Psoas muscle (tissue), 8 donors: ENCODE measurements around the gene ACACA. TPM values are rescaled to one million over a fixed set of nuclear protein-coding genes. Genes with fewer than 3 reads are reported as not detected.

Source experiments
- ATAC-seq, 4 donors: fragments of 200-7000 bp; cut with Tn5 transposase; one replicate each; pipeline ENCODE4 v1.9.1; 2020; ENCODE audit warnings: moderate library complexity in 3 of 4, mild to moderate bottlenecking in 2 of 4
- DNase-seq, 2 donors: peaks; one replicate each; pipeline ENCODE4 v3.0.0-alpha.2; 2020
- H3K27ac ChIP-seq: fragments of 200-600 bp; one replicate; pipeline ENCODE4 v1.8.0; 2022
- H3K27me3 ChIP-seq, 3 donors: fragments of 200-600 bp in 1 of 3; one replicate each; pipeline versions ENCODE4 v1.6.1 to v1.8.0; 2013 to 2022; ENCODE audit warnings: low read length in 2 of 3, mild to moderate bottlenecking in 2 of 3, moderate library complexity in 1 of 3; ENCODE audit not compliant: insufficient read depth in 3 of 3
- H3K36me3 ChIP-seq, 2 donors: fragments of 200-600 bp in 1 of 2; one replicate each; pipeline versions ENCODE4 v1.6.1 to v1.8.0; 2013 to 2022; ENCODE audit warnings: low read depth in 1 of 2, mild to moderate bottlenecking in 1 of 2, moderate library complexity in 1 of 2; ENCODE audit not compliant: insufficient read depth in 1 of 2
- H3K4me1 ChIP-seq: fragments of 200-600 bp; one replicate; pipeline ENCODE4 v1.8.0; 2022
- H3K4me3 ChIP-seq: fragments of 200-600 bp; one replicate; pipeline ENCODE4 v1.8.0; 2022; ENCODE audit warnings: mild to moderate bottlenecking
- H3K9me3 ChIP-seq: fragments of 200-600 bp; one replicate; pipeline ENCODE4 v1.8.0; 2022
- WGBS, 3 donors: extraction: QIAGEN DNeasy Blood & Tissue Kit; methylation state at CpG; one replicate each; pipeline versions ENCODE4 v1.1.6 to v1.1.7; 2013; 5-methylcytosine and 5-hydroxymethylcytosine counted together
- intact Hi-C, 2 donors: fragments of 100-400 bp; cut with DNase I; formaldehyde crosslinking; loops; one replicate each; pipeline versions ENCODE4 v1.11.0 to v1.14.2; 2022
- polyA plus RNA-seq, 3 donors: library from polyadenylated mRNA; stranded (reverse); fragments of 200-250 nt; gene quantifications; one replicate each; pipeline ENCODE4 v1.2.3, GENCODE V29; 2013
- total RNA-seq, 4 donors: library from RNA; stranded (reverse); fragmentation: NEBNext Ultra II Directional in 2 of 4; extraction: Animal tissue kit (Norgen Biotek cat#: 25700) in 2 of 4; gene quantifications; one replicate each; pipeline versions ENCODE4 v1.2.1 to v1.2.4, GENCODE V29; 2021 to 2023
- TF ChIP-seq, protein P1 (sequence below): fragments of 200-600 bp; IDR thresholded peaks from one replicate; pipeline ENCODE4 v1.8.0; 2022; ENCODE audit warnings: antibody characterized with exemption
- donor health status: healthy with polysubstance abuse.
- donor health status: DM: no; HTN: no; CAD: no; lungs with moderate emphysema.
- donor health status: Bipolar disorder and iron deficiency.
- donor health status: healthy.
- donor health status: DM: yes; HTN: yes; CAD: no.
- donor health status: DM: no; HTN: no; CAD: no.
- donor health status: DM: no; HTN: no; CAD: no.
- donor health status: DM: yes; HTN: yes; CAD: no.

ACACA gene
- total and polyA plus RNA-seq, 7 donors = 7.2 to 42.6 (median 21.5) TPM

GRCh38 chr17:37190493-37190892, 216.1 kb downstream of the ACACA start:
- Histone ChIP-seq H3K4me1 (no peaks in the 10 kb centered on the region), H3K27me3 (no peaks in the 10 kb centered on the region), H3K27ac (no peak overlapping the region), H3K4me3 (no peak overlapping the region), H3K9me3 (no peaks in the 10 kb centered on the region), H3K36me3 (peaks cover 19 to 87% of the 10 kb centered on the region in 2 donors)
- TF ChIP-seq, protein P1, sequence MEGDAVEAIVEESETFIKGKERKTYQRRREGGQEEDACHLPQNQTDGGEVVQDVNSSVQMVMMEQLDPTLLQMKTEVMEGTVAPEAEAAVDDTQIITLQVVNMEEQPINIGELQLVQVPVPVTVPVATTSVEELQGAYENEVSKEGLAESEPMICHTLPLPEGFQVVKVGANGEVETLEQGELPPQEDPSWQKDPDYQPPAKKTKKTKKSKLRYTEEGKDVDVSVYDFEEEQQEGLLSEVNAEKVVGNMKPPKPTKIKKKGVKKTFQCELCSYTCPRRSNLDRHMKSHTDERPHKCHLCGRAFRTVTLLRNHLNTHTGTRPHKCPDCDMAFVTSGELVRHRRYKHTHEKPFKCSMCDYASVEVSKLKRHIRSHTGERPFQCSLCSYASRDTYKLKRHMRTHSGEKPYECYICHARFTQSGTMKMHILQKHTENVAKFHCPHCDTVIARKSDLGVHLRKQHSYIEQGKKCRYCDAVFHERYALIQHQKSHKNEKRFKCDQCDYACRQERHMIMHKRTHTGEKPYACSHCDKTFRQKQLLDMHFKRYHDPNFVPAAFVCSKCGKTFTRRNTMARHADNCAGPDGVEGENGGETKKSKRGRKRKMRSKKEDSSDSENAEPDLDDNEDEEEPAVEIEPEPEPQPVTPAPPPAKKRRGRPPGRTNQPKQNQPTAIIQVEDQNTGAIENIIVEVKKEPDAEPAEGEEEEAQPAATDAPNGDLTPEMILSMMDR = no peak
- ATAC-seq = no peak
- intact Hi-C loops = no loop called here
- no peak for DNase-seq

- no peaks in the 10 kb centered on the region for H3K4me1 ChIP-seq
- no peaks in the 10 kb centered on the region for H3K27me3 ChIP-seq
- intact Hi-C loops = no loop called here
- peaks cover 15 to 88% of the 10 kb centered on the region in 2 donors for H3K36me3 ChIP-seq
- no peak overlapping the region for H3K27ac ChIP-seq
- DNase-seq = no peak
- H3K4me3 ChIP-seq = no peak overlapping the region
- 92 to 95% (median 93%) methylated on average over 11 of the region's 11 CpGs for WGBS, 3 donors
- no peak for ATAC-seq
- H3K9me3 ChIP-seq = no peaks in the 10 kb centered on the region
- TF ChIP-seq, protein P1 = no peak
Measured at GRCh38 chr17:37188157-37188556, 218.5 kb downstream of the ACACA start.

DNA sequence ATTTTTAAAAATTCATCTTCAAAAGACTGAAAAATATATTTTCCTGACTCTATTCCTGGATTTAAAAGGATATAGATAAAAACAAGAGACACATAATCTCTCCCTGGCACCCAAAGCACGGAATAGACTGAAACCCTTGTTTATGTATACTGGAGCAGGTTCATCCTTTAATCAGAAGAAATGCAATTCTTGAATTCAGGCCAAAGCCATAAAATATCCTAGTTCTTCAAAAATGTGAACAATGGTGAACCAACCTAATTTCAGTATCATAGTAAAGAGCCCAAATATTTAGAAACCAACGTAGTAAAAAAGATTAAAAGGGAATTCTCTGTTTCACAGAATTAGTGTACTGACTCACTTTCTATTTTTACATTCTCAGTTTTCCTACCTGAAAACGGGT, 219.4 kb downstream of the ACACA start:
- no peak overlapping the region for H3K27ac ChIP-seq

DNA sequence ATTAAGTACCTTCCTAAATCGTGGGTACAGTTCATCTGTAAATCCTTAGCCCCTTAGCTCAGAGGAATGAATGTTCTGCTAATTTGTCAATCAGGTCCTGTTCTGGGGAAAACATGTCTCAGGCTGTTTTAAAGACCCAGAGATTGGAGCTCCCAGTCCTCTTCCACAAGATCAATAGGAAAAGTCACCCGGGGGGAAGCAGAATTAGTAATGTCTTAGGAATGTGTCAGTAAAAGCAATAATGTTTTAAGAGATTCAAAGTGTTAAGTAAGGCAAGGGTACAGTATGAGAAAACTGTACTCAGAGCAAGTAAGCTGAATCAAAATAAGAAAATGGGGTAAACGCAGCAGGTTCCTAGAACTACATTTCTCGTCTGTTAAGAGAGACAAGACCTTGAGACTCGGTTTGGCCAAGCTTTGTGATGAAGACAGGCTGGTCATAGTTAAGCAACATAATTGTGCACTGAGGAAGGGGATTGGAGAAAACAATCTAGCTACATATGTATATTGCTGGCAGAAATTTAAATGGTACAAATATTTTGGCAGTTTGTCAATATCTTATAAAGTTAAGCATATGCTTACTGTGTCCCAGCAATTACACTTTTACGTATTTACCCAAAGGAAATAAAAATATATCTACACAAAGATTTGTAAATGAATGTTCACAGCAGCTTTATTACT, 223.7 kb downstream of the ACACA start:
- DNase-seq (no peak), ATAC-seq (no peak)
- H3K27me3 ChIP-seq = no peaks in the 10 kb centered on the region
- H3K9me3 ChIP-seq = no peaks in the 10 kb centered on the region
- H3K27ac ChIP-seq = no peak overlapping the region
- H3K4me3 ChIP-seq = no peak overlapping the region
- H3K36me3 ChIP-seq = peaks cover 5 to 81% of the 10 kb centered on the region in 2 donors
- TF ChIP-seq, protein P1 = no peak
- 89 to 93% (median 90%) methylated on average over 6 of the region's 6 CpGs for WGBS, 3 donors
- intact Hi-C loops = no loop called here
- H3K4me1 ChIP-seq = no peaks in the 10 kb centered on the region

More for the DNA sequence above, 219.4 kb downstream of the ACACA start:
- no peak for ATAC-seq
- no peak overlapping the region for H3K4me3 ChIP-seq
- intact Hi-C loops = no loop called here
- no peaks in the 10 kb centered on the region for H3K4me1 ChIP-seq
- TF ChIP-seq, protein P1 = no peak
- H3K9me3 ChIP-seq = no peaks in the 10 kb centered on the region
- peaks cover 15 to 88% of the 10 kb centered on the region in 2 donors for H3K36me3 ChIP-seq
- no peaks in the 10 kb centered on the region for H3K27me3 ChIP-seq
- WGBS, 3 donors = 65 to 83% (median 71%) methylated on average over 3 of the region's 3 CpGs
- DNase-seq = no peak

GRCh38 chr17:37180376-37180775, 226.3 kb downstream of the ACACA start:
- H3K27ac ChIP-seq = no peak overlapping the region
- no peak for ATAC-seq
- H3K4me1 ChIP-seq = no peaks in the 10 kb centered on the region
- no peak for DNase-seq
- no peaks in the 10 kb centered on the region for H3K9me3 ChIP-seq
- no peaks in the 10 kb centered on the region for H3K27me3 ChIP-seq
- H3K36me3 ChIP-seq = peaks cover 8 to 79% of the 10 kb centered on the region in 2 donors
- TF ChIP-seq, protein P1 = no peak
- no peak overlapping the region for H3K4me3 ChIP-seq
- 95 to 98% (median 97%) methylated on average over 1 of the region's 1 CpG for WGBS, 3 donors
- intact Hi-C loops = no loop called here
